ENCODE data around the gene AGL. TPM values are rescaled to one million over a fixed set of nuclear protein-coding genes. Genes with fewer than 3 reads are reported as not detected.

AGL gene
- total and polyA plus RNA-seq, 2 experiments from 2014 or later, result 13.4 to 22.9 TPM

- TF ChIP-seq REST (IDR thresholded peaks at IDR 0.05; ENCODE audit: unreplicated experiment), result no peak
- no peak for TF ChIP-seq EZH2 (IDR thresholded peaks at IDR 0.05; ENCODE audit: low read depth, unreplicated experiment)
- TF ChIP-seq EZH2phosphoT487 (IDR thresholded peaks at IDR 0.05; ENCODE audit: unreplicated experiment), result no peak
- TF ChIP-seq ZNF114 (CRISPR knock-in tag; IDR thresholded peaks at IDR 0.05), result no peak
- TF ChIP-seq JUNB (IDR thresholded peaks at IDR 0.05; ENCODE audit: unreplicated experiment), result no peak
- TF ChIP-seq CTCF (conservative IDR thresholded peaks at IDR 0.05; ENCODE audit: low read depth in 2 of 2), result no peak
- no peak for TF ChIP-seq NANOG (IDR thresholded peaks at IDR 0.05; ENCODE audit: borderline replicate concordance)
- TF ChIP-seq ZNF331 (CRISPR knock-in tag; IDR thresholded peaks at IDR 0.05; ENCODE audit: low read depth), result no peak
- TF ChIP-seq POLR2AphosphoS5 (IDR thresholded peaks at IDR 0.05; ENCODE audit: low read depth), result no peak
- no peak for TF ChIP-seq CREB1 (CRISPR knock-in tag; IDR thresholded peaks at IDR 0.05; ENCODE audit: low read depth)
- TF ChIP-seq STAT1 (IDR thresholded peaks at IDR 0.05; ENCODE audit: unreplicated experiment), result no peak
- TF ChIP-seq ETS1 (IDR thresholded peaks at IDR 0.05), result no peak
- TF ChIP-seq, protein P1, sequence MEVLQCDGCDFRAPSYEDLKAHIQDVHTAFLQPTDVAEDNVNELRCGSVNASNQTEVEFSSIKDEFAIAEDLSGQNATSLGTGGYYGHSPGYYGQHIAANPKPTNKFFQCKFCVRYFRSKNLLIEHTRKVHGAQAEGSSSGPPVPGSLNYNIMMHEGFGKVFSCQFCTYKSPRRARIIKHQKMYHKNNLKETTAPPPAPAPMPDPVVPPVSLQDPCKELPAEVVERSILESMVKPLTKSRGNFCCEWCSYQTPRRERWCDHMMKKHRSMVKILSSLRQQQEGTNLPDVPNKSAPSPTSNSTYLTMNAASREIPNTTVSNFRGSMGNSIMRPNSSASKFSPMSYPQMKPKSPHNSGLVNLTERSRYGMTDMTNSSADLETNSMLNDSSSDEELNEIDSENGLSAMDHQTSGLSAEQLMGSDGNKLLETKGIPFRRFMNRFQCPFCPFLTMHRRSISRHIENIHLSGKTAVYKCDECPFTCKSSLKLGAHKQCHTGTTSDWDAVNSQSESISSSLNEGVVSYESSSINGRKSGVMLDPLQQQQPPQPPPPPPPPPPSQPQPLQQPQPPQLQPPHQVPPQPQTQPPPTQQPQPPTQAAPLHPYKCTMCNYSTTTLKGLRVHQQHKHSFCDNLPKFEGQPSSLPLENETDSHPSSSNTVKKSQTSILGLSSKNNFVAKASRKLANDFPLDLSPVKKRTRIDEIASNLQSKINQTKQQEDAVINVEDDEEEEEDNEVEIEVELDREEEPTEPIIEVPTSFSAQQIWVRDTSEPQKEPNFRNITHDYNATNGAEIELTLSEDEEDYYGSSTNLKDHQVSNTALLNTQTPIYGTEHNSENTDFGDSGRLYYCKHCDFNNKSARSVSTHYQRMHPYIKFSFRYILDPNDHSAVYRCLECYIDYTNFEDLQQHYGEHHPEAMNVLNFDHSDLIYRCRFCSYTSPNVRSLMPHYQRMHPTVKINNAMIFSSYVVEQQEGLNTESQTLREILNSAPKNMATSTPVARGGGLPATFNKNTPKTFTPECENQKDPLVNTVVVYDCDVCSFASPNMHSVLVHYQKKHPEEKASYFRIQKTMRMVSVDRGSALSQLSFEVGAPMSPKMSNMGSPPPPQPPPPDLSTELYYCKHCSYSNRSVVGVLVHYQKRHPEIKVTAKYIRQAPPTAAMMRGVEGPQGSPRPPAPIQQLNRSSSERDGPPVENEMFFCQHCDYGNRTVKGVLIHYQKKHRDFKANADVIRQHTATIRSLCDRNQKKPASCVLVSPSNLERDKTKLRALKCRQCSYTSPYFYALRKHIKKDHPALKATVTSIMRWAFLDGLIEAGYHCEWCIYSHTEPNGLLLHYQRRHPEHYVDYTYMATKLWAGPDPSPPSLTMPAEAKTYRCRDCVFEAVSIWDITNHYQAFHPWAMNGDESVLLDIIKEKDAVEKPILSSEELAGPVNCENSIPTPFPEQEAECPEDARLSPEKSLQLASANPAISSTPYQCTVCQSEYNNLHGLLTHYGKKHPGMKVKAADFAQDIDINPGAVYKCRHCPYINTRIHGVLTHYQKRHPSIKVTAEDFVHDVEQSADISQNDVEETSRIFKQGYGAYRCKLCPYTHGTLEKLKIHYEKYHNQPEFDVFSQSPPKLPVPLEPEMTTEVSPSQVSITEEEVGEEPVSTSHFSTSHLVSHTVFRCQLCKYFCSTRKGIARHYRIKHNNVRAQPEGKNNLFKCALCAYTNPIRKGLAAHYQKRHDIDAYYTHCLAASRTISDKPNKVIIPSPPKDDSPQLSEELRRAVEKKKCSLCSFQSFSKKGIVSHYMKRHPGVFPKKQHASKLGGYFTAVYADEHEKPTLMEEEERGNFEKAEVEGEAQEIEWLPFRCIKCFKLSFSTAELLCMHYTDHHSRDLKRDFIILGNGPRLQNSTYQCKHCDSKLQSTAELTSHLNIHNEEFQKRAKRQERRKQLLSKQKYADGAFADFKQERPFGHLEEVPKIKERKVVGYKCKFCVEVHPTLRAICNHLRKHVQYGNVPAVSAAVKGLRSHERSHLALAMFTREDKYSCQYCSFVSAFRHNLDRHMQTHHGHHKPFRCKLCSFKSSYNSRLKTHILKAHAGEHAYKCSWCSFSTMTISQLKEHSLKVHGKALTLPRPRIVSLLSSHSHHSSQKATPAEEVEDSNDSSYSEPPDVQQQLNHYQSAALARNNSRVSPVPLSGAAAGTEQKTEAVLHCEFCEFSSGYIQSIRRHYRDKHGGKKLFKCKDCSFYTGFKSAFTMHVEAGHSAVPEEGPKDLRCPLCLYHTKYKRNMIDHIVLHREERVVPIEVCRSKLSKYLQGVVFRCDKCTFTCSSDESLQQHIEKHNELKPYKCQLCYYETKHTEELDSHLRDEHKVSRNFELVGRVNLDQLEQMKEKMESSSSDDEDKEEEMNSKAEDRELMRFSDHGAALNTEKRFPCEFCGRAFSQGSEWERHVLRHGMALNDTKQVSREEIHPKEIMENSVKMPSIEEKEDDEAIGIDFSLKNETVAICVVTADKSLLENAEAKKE (CRISPR knock-in tag; IDR thresholded peaks at IDR 0.05), result no peak
These were observed 8.7 kb downstream of the AGL start for GRCh38 chr1:99858881-99859280.

More at GRCh38 chr1:99858881-99859280, 8.7 kb downstream of the AGL start:
- Histone ChIP-seq H3K36me3 (ENCODE audit: insufficient read depth) (0 out of 2 replicates have a peak, but pooled peaks cover 5% of the 10 kb centered on the region), H3K27me3 (ENCODE audit: insufficient read depth) (no peaks in the 10 kb centered on the region), H3K79me2 (replicated peaks; ENCODE audit: insufficient read depth) (no peaks in the 10 kb centered on the region), H2AFZ (no peak overlapping the region), H3K4me2 (no peak overlapping the region), H3K4me1 (ENCODE audit: insufficient read depth) (no peaks in the 10 kb centered on the region), H3K4me3 (no peak overlapping the region), H4K20me1 (replicated peaks; ENCODE audit: insufficient read depth) (no peaks in the 10 kb centered on the region), H3K9me2 (ENCODE audit: insufficient read depth) (no peaks in the 10 kb centered on the region), H3F3A (replicated peaks; ENCODE audit: low read depth) (no peaks in the 10 kb centered on the region), H3K27ac (ENCODE audit: low read depth) (no peak overlapping the region)
- H3K27ac Mint-ChIP-seq, result no peak overlapping the region
- no peaks in the 10 kb centered on the region for H3K4me1 Mint-ChIP-seq
- DNase-seq (ENCODE audit: low spot score), result no peak
- no peaks in the 10 kb centered on the region for H3K27me3 Mint-ChIP-seq (ENCODE audit: insufficient read depth, low read depth, poor library complexity)
- H3K4me3 Mint-ChIP-seq, result no peak overlapping the region
- H3K9me3 Mint-ChIP-seq, result peaks cover 4% of the 10 kb centered on the region; the same call in 1 of the 3 replicates
- no peak for ATAC-seq
- H3K36me3 Mint-ChIP-seq (ENCODE audit: low read depth), result peaks cover 38% of the 10 kb centered on the region

All from GM23338 (cell line).